Measurements from ENCODE around the gene PLOD3.
A peak's percentile ranks its signal among the peaks of the same experiment; 100 is the strongest.

Gene PLOD3

DNA sequence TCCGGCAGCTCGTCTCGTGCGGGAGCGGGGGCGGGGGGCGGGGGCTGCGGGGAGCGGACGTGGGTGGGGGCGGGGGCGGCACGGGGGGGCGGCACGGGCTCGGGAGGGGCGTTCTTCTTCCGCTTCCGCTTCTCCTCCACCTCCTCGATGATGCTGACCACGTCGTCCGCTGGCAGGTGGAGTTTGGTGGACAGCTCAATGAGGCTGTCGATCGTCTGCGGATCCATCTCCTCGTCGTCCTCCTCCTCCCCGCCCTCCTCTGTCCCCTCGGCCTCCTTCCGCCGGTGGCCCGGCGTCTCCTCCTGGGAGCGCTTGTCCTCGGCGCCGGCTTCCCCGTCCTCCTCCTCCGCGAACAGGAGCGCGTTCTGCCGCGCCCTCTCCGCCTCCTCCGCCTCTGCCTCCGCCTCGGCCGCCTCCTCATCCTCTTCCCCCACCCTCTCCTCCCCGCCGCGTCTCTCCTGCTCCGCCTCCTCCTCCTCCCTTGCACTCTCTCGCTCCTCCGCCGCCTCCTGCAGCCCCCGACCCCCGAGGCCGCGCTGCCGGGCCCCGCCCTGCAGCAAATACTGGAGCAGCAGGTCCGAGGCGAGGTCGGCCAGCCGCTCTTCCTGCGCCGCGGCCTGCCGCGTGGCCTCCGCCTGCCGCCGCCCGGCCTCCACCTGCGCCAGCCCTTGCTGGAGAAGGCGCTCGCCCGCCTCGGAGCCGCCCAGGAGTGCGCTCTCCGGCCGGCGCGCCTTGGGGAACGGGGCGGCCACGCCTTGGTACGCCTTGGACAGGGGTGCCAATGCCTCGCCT, 53.9 kb downstream of the PLOD3 start:
- peak; percentile 56 for DNase-seq

DNA sequence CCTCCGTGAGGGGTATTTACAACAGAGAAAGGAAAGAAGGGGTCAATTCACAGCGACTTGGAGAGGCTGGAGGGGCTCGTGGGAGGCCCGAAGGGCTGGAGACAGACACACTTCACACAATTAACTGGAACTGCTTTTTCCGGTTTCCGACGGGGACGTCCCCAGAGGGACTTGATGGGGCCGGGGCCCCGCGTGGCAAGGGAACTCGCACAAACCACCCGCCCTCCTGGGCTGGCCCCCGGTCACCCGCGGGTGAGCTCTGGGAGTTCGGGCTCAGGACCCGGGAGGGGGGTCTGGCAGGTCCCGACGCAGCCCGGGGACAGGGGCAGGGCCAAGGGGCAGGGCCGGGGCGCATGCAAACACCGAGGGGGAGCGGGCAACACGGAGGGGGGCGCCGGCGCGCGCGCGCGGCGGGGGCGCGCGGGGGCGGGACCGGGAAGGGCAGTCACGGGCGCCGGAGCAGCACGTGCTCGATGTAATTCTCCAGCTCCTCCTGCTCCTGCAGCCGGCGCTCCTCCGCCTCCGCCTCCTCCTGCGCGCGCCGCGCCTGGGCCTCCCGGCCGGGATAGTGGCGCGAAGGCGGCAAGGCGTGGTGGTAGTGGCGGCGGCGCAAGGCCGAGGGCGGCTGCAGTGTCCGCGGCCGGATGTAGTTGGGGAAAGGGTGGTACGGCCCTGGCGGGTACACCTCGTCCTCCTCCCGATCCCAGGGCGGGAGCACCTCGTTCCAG, 54.7 kb downstream of the PLOD3 start:
- peak; percentile 55 for DNase-seq

DNA sequence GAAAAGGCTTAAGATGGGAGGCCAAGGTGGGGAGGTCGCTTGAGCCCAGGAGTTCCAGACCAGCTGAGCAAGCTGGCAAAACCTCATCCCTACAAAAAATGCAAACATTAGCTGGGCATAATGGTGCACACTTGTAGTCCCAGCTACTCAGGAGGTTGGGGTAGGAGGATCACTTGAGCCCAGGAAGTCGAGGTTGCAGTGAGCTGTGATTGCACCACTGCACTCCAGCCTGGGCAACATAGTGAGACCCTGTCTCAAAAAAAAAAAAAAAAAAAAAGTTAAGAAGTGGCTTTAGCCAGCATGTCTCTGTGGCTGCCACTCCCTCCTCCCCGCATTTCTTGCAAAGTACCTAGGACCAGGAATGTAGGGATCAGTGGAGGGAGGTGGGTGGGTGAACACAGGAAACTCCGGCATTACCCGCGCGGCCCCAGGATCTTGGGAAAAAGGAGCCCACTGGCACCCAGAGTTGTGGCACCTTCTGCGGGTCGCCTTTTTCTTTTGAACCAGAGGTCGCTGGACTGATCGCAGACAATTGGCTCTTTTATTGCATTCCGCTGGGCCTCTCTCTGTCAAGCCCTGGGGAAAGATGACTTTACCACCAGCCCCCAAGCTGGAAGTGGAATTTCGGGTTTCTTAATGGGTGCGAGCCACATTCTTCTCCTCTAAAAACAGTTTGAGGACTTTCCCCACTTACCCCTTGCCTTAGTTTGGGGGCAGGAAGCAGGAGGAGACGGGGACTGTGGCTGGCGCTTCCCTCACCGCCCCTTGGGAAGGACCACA, 55.5 kb downstream of the PLOD3 start:
- DNase-seq = no peak

DNA sequence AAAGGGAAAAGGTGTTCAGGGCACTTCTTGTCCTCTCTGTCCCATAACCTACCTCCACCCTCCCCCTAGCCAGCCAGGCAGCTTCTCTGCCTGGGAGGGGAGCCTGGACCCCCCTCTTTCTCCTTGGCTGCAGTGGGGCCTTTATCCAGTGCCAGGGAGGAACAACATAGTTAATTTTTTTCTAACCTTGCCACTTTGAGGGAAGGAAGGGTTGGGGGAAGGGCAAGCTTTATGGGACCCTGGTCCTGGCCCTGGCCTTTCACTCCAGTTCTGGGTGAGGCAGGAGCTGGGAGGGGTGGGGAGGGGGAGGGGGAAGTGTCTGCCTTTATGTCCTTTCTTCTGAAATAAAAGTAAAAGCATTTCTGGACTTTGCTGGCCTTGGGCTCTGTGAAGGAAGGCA, 56.5 kb downstream of the PLOD3 start:
- no peak for DNase-seq

DNA sequence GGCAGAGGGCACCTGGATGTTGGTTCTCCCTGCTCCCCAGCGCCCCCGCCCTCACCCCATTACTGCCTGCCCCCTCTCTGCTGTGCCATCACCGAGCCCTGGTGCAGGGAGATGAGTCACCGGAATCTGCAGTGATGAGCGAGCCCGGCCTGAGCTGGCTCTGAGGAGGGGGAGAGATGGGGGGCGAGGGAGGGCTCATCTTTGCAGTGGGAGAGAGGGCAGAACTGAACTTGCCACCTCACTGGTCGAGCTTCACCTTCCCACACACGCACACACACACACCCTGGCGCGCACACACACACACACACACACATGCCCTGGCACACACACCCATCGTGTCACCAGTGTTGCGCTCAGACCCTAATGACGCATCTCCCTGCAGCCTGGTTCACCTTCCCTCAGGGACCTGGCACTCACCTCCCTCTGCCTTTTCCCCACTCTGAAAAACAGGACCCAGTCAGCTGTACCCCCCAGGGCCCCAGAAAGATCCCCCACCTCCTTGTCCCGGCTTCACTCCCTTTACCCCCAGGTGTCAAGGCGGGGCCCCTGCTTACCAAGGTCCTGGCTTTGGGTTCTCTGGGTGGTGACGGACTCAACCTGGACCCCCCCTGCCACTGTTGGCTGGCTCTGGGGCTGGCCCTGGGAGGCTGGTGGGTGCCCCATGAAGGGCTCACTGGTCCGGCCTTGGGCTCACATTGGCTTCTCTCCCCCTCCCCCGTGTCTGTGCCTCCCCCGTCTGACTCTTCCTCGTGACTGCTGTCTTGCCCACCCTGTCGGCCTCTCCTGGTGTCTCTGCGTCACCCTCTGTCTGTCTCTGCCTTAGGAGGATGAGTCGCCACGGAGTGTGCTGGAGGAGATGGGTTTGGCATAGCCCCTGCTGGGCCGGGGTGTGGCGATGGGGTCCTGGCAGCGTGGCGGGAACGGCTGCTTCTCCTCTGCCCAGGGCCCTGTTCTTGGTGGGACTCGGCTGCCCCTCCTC, 57.4 kb downstream of the PLOD3 start:
- DNase-seq = no peak

DNA sequence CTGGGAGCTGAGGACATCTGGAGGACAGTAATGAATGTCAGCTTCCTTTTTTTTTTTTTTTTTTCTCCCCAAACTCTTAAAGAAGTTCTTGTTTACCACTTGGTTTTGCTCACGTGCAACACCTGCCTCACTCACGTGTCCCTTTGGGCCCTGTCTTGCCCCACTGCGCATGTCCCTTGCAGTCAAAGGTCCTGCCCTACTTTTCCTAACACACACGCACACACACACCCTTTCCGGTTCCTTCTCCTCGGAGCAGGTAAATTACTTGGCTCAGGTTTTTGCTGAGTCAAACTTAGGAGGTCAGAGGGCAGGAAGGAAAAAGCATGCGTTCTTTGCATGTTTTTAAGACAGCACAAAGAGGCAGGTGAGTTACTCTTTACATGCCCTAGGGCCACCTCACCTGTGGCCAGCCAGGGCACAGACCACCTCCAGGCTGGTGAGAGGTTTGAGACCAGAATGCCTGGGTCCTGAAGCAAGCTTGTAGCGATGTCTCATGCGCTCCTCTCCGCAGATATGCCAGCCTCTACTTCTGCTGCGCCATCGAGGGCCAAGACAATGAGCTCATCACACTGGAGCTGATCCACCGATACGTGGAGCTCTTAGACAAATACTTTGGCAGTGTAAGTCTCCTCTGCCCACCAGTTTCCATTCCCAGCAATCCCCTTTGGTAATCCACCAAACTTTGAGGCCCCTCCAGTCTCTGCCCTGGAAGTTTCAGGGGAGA, 60.4 kb downstream of the PLOD3 start:
- DNase-seq = no peak

DNA sequence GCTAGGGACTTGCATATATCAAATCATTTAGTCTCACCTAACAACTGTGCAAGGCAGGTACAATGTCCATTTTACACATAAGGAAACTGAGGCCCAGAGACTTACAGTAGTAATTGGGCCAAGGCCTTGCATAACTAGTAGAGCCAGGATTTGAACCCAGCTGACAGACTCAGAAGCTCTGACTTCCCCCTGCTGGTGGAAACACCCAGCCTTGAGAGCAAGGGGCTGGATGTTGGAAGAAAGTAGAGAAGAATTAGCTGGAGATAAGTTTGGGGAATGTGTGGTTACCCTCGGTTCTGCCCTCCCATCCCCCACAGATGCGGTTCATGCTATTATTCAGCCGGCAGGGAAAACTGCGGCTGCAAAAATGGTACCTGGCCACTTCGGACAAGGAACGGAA, 61.1 kb downstream of the PLOD3 start:
- no peak for DNase-seq

Measured in activated CD4-positive, alpha-beta T cell treated with anti-CD3 and anti-CD28 coated beads, Interleukin-10, Interleukin-2, amounts not matched to agents 100 ng/mL and 50 ng/mL, durations not matched to agents 16 hours and 8 hours (primary cell).